Lower lobe of right lung (tissue), 2 donors: Measurements from ENCODE around the gene SOCS6. TPM values are rescaled to one million over a fixed set of nuclear protein-coding genes. Genes with fewer than 3 reads are reported as not detected.
"Not testable (repeated sequence)": the region's sequence is repeated elsewhere in the genome, so short reads cannot be mapped to it uniquely, and the experiment has no call there.

Source experiments
- ATAC-seq, 2 donors: fragments of 200-7000 bp; cut with Tn5 transposase; one replicate each; pipeline ENCODE4 v1.9.1; 2020 to 2022; ENCODE audit warnings: mild to moderate bottlenecking in 2 of 2, moderate library complexity in 2 of 2
- DNase-seq: peaks from one replicate; pipeline ENCODE4 v3.0.0-alpha.2; 2020
- H3K27ac ChIP-seq: fragments of 200-600 bp; one replicate; pipeline ENCODE4 v1.8.0; 2022
- H3K27me3 ChIP-seq: fragments of 200-600 bp; one replicate; pipeline ENCODE4 v1.8.0; 2022; ENCODE audit warnings: low read depth
- H3K36me3 ChIP-seq: fragments of 200-600 bp; one replicate; pipeline ENCODE4 v1.8.0; 2022; ENCODE audit warnings: mild to moderate bottlenecking
- H3K4me1 ChIP-seq: fragments of 200-600 bp; one replicate; pipeline ENCODE4 v1.8.0; 2022
- H3K4me3 ChIP-seq: fragments of 200-600 bp; one replicate; pipeline ENCODE4 v1.8.0; 2022; ENCODE audit warnings: mild to moderate bottlenecking
- H3K9me3 ChIP-seq: fragments of 200-600 bp; one replicate; pipeline ENCODE4 v1.8.0; 2022
- CTCF ChIP-seq: fragments of 200-600 bp; IDR thresholded peaks from one replicate; pipeline ENCODE4 v1.8.0; 2022; ENCODE audit warnings: antibody characterized with exemption, mild to moderate bottlenecking
- intact Hi-C: fragments of 100-400 bp; cut with DNase I; formaldehyde crosslinking; loops from one replicate; pipeline ENCODE4 v1.11.0; 2022
- long read RNA-seq: library from polyadenylated mRNA; unstranded; transcript quantifications from one replicate; pipeline ENCODE4 v2.0.0, GENCODE V29; 2021
- total RNA-seq: library from RNA; stranded (reverse); fragmentation: NEBNext Ultra II Directional; extraction: Animal tissue kit (Norgen Biotek cat#: 25700); gene quantifications from one replicate; pipeline ENCODE4 v1.2.1, GENCODE V29; 2021
- donor health status: DM: no; HTN: yes; CAD: no; lungs with severe emphysema.

Gene SOCS6
- 24.8 TPM for total RNA-seq
- long read RNA-seq, full-length matches to known transcripts, result 17 of 23 reads
- long read RNA-seq, partial matches to known transcripts, result 0 of 23 reads
- long read RNA-seq, other reads (novel, unspliced or antisense), result 6 of 23 reads

- DNase-seq (peak; percentile 74), ATAC-seq (peak; percentile 78 to 80)
- no peaks in the 10 kb centered on the region for H3K36me3 ChIP-seq
- no peaks in the 10 kb centered on the region for H3K9me3 ChIP-seq
- H3K27me3 ChIP-seq, result no peaks in the 10 kb centered on the region
- no peak for TF ChIP-seq CTCF
- peaks cover 35% of the 10 kb centered on the region for H3K4me1 ChIP-seq
- H3K27ac ChIP-seq, result peak within 1 kb of the TSS; percentile 87
- H3K4me3 ChIP-seq, result peak within 1 kb of the TSS; percentile 70
- intact Hi-C loops, result no loop called here
These were observed at the start of gene SOCS6 for GRCh38 chr18:70288851-70289328. TSS of gene SOCS6 (plus strand) at chr18:70289045. CDS start at chr18:70324669, 35,624 bp downstream.

- DNase-seq (no peak), ATAC-seq (peak; percentile 89 to 90)
- H3K36me3 ChIP-seq, result no peaks in the 10 kb centered on the region
- no peaks in the 10 kb centered on the region for H3K27me3 ChIP-seq
- no peaks in the 10 kb centered on the region for H3K4me1 ChIP-seq
- intact Hi-C loops, result no loop called here
- TF ChIP-seq CTCF, result no peak
- H3K9me3 ChIP-seq, result no peaks in the 10 kb centered on the region
- H3K4me3 ChIP-seq, result no peak overlapping the region
- no peak overlapping the region for H3K27ac ChIP-seq
These were observed 45.5 kb upstream of the SOCS6 start for GRCh38 chr18:70243131-70243929.

DNA sequence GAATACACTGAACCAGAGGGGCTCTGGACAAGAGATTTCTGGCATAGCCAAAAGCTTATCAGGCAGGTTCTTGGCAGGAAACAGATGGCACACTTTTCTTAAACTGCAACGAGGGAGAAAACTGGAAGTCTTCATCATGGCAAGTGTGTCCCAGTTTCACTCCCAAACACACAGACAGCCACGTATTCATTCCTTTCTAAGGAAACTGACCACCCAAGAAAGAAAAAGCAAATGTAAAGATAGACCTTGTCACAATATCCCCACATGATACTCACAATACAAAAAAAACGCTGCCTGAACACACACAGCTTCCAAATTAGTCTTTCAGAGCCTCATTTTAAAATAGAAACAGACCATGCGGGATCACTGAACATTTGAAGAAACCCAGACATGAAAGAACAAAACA lies 42.8 kb upstream of the SOCS6 start:
- no peak overlapping the region for H3K27ac ChIP-seq
- DNase-seq (no peak), ATAC-seq (no peak)
- no peaks in the 10 kb centered on the region for H3K36me3 ChIP-seq
- H3K9me3 ChIP-seq, result no peaks in the 10 kb centered on the region
- no peaks in the 10 kb centered on the region for H3K4me1 ChIP-seq
- H3K4me3 ChIP-seq, result no peak overlapping the region
- H3K27me3 ChIP-seq, result no peaks in the 10 kb centered on the region
- intact Hi-C loops, result no loop called here
- TF ChIP-seq CTCF, result no peak

DNA sequence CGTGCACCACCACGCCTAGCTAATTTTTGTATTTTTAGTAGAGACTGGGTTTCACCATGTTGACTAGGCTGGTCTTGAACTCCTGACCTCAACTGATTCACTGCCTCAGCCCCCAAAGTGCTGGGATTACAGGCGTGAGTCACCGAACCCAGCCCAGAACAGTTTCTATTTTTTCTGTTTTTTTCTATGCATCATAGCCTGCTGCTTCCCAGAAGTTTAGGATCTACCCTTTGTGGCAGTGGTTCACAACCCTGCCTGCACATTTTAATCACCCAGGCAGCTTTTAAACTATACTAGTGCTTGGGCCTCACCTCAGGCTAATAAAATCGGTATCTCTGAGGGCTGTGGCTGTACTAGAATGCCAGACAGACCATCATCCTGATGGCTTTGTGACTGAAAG lies 39.7 kb upstream of the SOCS6 start:
- H3K9me3 ChIP-seq, result no peaks in the 10 kb centered on the region
- no peak for ATAC-seq
- no peaks in the 10 kb centered on the region for H3K36me3 ChIP-seq
- TF ChIP-seq CTCF, result no peak
- no peak overlapping the region for H3K4me3 ChIP-seq
- no peak for DNase-seq
- H3K4me1 ChIP-seq, result no peaks in the 10 kb centered on the region
- no peak overlapping the region for H3K27ac ChIP-seq
- H3K27me3 ChIP-seq, result no peaks in the 10 kb centered on the region
- intact Hi-C loops, result no loop called here

DNA sequence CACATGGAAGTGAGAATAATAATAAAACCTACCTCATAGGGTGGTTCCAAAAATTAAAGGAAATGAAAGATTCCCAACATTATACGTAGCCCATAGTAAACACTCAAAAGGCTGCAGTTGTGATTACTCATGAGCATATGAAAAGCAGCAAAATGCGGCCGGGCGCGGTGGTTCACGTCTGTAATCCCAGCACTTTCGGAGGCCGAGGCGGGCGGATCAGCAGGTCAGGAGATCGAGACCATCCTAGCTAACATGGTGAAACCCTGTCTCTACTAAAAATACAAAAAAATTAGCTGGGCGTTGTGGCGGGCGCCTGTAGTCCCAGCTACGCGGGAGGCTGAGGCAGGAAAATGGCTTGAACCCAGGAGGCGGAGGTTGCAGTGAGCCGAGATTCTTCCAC lies 39.0 kb upstream of the SOCS6 start:
- intact Hi-C loops, ATAC-seq, DNase-seq, H3K27ac ChIP-seq, H3K36me3 ChIP-seq, H3K27me3 ChIP-seq, H3K9me3 ChIP-seq, H3K4me1 ChIP-seq, H3K4me3 ChIP-seq: not testable (repeated sequence)

DNA sequence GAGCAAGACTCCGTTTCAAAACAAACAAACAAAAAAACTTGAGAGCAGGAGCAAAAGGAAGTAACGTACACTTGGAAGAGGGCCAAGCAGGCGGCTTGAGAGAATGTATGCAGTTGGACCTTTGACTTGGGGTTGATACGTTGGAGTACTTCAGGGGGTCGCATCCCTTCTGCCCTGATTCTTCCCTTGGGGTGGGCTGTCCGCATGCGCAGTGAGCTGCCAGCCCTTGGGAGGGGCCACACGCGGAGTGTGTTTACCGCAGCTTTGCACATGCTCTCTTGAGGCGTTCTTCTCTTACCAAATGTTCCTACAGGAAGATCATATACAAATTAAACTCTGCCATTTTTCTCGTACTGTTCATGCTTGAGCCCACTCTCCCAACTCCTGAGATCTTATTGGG lies 38.1 kb upstream of the SOCS6 start:
- TF ChIP-seq CTCF, result no peak

More for the DNA sequence above, 38.1 kb upstream of the SOCS6 start:
- ATAC-seq, result no peak
- intact Hi-C loops, result no loop called here
- Histone ChIP-seq H3K27me3 (no peaks in the 10 kb centered on the region), H3K27ac (no peak overlapping the region), H3K4me1 (no peaks in the 10 kb centered on the region), H3K36me3 (no peaks in the 10 kb centered on the region), H3K9me3 (no peaks in the 10 kb centered on the region), H3K4me3 (no peak overlapping the region)
- no peak for DNase-seq
